ENCODE data around the gene CNTNAP4. TPM values are rescaled to one million over a fixed set of nuclear protein-coding genes. Genes with fewer than 3 reads are reported as not detected.

CNTNAP4 gene
- polyA plus RNA-seq, 2 of the 4 experiments (the other 2 are of a cell fraction): not detected

GRCh38 chr16:76396977-76397376 is 119.8 kb downstream of the CNTNAP4 start:
- TF ChIP-seq, protein P1, sequence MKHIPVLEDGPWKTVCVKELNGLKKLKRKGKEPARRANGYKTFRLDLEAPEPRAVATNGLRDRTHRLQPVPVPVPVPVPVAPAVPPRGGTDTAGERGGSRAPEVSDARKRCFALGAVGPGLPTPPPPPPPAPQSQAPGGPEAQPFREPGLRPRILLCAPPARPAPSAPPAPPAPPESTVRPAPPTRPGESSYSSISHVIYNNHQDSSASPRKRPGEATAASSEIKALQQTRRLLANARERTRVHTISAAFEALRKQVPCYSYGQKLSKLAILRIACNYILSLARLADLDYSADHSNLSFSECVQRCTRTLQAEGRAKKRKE (CRISPR knock-in tag; IDR thresholded peaks at IDR 0.05; ENCODE audit: low read depth): no peak
- TF ChIP-seq RNF2 (IDR thresholded peaks at IDR 0.05; ENCODE audit: borderline replicate concordance, low read depth): no peak
- no peak for TF ChIP-seq GATA3 (IDR thresholded peaks at IDR 0.05; ENCODE audit: borderline replicate concordance)
- no peak overlapping the region for H3K4me2 ChIP-seq

GRCh38 chr16:76409706-76410105 is 132.5 kb downstream of the CNTNAP4 start:
- ChIA-PET POLR2A (no interaction called here), CTCF (no interaction called here)
- Histone ChIP-seq H3K4me1 (no peaks in the 10 kb centered on the region), H3K4me3 (no peak overlapping the region), H3K9me3 (no peaks in the 10 kb centered on the region), H3K27ac (no peak overlapping the region), H3K4me2 (no peak overlapping the region)
- FAIRE-seq (no peak), ATAC-seq (no peak), DNase-seq (ENCODE audit: low read depth in 1 of 2, low spot score in 1 of 2) (no peak)
- TF ChIP-seq NFE2L2 (conservative IDR thresholded peaks at IDR 0.05; ENCODE audit: low read length): no peak
- 0% methylated on average over 1 of the region's 1 CpG for WGBS (ENCODE audit: missing lambda C conversion rate)

More at GRCh38 chr16:76396977-76397376, 119.8 kb downstream of the CNTNAP4 start:
- ATAC-seq (no peak), DNase-seq (ENCODE audit: low read depth in 1 of 2, low spot score in 1 of 2) (no peak), FAIRE-seq (no peak)
- Histone ChIP-seq H3K27ac (no peak overlapping the region), H3K4me3 (no peak overlapping the region), H3K9me3 (no peaks in the 10 kb centered on the region), H3K4me1 (no peaks in the 10 kb centered on the region)
- 17% methylated on average over 4 of the region's 4 CpGs for WGBS (ENCODE audit: missing lambda C conversion rate)
- ChIA-PET CTCF (interaction anchor here (1.1 kb wide), 2 partner anchors 117 to 773 kb away, joined by 3 read pairs; no protein-coding TSS in a partner anchor), POLR2A (no interaction called here)

DNA sequence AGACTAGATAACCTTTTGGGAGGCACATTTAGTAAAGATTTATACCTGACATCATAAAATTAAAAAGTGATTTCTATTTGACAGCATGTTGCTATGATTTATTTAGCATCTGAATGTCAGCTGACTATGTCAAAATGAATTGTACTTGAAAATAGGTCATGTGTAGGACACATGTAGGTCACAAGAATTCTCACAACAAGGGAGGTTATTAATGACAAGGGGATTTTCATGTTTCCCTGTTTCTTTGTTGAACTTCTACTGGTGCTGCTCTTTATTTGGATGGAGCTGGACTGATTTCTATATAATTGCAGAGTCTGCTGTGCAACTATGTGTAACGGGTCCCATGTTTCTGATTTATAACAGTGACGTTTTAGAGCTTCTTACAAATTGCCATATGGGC is 144.4 kb downstream of the CNTNAP4 start:
- Histone ChIP-seq H3K4me1 (no peaks in the 10 kb centered on the region), H3K9me3 (no peaks in the 10 kb centered on the region), H3K4me3 (no peak overlapping the region), H3K4me2 (no peak overlapping the region), H3K27ac (no peak overlapping the region)
- CTCF ChIA-PET: no interaction called here
- 5% methylated on average over 2 of the region's 2 CpGs for WGBS (ENCODE audit: missing lambda C conversion rate)
- POLR2A ChIA-PET: no interaction called here
- ATAC-seq: no peak
- no peak for DNase-seq (ENCODE audit: low read depth in 1 of 2, low spot score in 1 of 2)
- no peak for FAIRE-seq
- TF ChIP-seq, protein P2, sequence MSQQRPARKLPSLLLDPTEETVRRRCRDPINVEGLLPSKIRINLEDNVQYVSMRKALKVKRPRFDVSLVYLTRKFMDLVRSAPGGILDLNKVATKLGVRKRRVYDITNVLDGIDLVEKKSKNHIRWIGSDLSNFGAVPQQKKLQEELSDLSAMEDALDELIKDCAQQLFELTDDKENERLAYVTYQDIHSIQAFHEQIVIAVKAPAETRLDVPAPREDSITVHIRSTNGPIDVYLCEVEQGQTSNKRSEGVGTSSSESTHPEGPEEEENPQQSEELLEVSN (IDR thresholded peaks at IDR 0.05; ENCODE audit: borderline replicate concordance, low read depth): no peak
- TF ChIP-seq EHF (CRISPR knock-in tag; IDR thresholded peaks at IDR 0.05) (no peak), KDM1A (IDR thresholded peaks at IDR 0.05; ENCODE audit: low read depth) (no peak), ELK1 (IDR thresholded peaks at IDR 0.05; ENCODE audit: low read depth, low read length) (no peak), BHLHE40 (IDR thresholded peaks at IDR 0.05; ENCODE audit: low read depth, low read length) (no peak), CEBPB (IDR thresholded peaks at IDR 0.05) (no peak), RFX5 (IDR thresholded peaks at IDR 0.05) (no peak), FOSL2 (IDR thresholded peaks at IDR 0.05) (no peak), FOSL2 (CRISPR knock-in tag; IDR thresholded peaks at IDR 0.05) (no peak), USF2 (IDR thresholded peaks at IDR 0.05) (no peak), ZC3H11A (IDR thresholded peaks at IDR 0.05) (no peak), RNF2 (IDR thresholded peaks at IDR 0.05; ENCODE audit: borderline replicate concordance, low read depth) (no peak), ZNF302 (CRISPR knock-in tag; IDR thresholded peaks at IDR 0.05) (no peak)

DNA sequence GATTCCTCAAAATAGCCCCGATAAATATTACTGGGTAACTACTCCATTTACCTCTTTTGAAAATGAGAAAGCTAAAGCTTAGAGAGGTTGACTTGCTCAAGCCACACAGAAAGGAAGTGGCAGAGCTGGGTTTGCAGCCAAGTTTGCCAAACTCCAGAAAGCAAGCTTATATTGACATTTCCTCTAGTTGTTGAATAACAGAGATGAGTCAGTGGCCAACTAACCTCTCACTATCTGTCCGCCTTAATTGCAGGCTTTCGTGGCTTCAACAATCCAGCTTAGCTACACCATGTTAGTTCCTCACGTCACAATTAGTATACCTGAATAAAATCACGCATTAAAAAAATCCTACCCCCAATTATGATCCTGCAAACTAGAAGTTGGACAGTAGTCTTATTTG is 151.7 kb downstream of the CNTNAP4 start:
- no peak overlapping the region for H3K27ac ChIP-seq
- WGBS (ENCODE audit: missing lambda C conversion rate): 3% methylated on average over 5 of the region's 5 CpGs
- H3K4me3 ChIP-seq: no peak overlapping the region
- no peaks in the 10 kb centered on the region for H3K9me3 ChIP-seq
- POLR2A ChIA-PET: no interaction called here
- no peaks in the 10 kb centered on the region for H3K4me1 ChIP-seq
- TF ChIP-seq FOSL2 (IDR thresholded peaks at IDR 0.05): no peak
- no peak for TF ChIP-seq FOSL2 (CRISPR knock-in tag; IDR thresholded peaks at IDR 0.05)
- no peak for TF ChIP-seq EP300 (IDR thresholded peaks at IDR 0.05)
- no peak for TF ChIP-seq NFE2L2 (conservative IDR thresholded peaks at IDR 0.05; ENCODE audit: low read length)
- TF ChIP-seq GATA3 (IDR thresholded peaks at IDR 0.05; ENCODE audit: borderline replicate concordance): no peak
- TF ChIP-seq PBX3 (IDR thresholded peaks at IDR 0.05): no peak
- no peak for TF ChIP-seq SMC3 (IDR thresholded peaks at IDR 0.05)
- no peak for TF ChIP-seq RAD21 (conservative IDR thresholded peaks at IDR 0.05 in 1 of 2, IDR thresholded peaks at IDR 0.05 in 1 of 2)
- TF ChIP-seq RFX5 (IDR thresholded peaks at IDR 0.05): no peak
- TF ChIP-seq CTCF (IDR thresholded peaks at IDR 0.05): no peak
- no peak for TF ChIP-seq HOXB5 (CRISPR knock-in tag; IDR thresholded peaks at IDR 0.05)
- ATAC-seq (peak; percentile 33 to 47; a peak in 2 of 6 replicates), FAIRE-seq (no peak), DNase-seq (ENCODE audit: low read depth in 1 of 2, low spot score in 1 of 2) (peak in 1 of 2 experiments; percentile 30)
- CTCF ChIA-PET: interaction anchor here (0.7 kb wide), 1 partner anchor 224 kb away, joined by 3 read pairs; no protein-coding TSS in a partner anchor
- H3K4me2 ChIP-seq: peak overlapping the region; percentile 14; the same call in 1 of the 3 replicates

Data from A549 (cell line).